ENCODE results near the gene CNTNAP2.

DNA sequence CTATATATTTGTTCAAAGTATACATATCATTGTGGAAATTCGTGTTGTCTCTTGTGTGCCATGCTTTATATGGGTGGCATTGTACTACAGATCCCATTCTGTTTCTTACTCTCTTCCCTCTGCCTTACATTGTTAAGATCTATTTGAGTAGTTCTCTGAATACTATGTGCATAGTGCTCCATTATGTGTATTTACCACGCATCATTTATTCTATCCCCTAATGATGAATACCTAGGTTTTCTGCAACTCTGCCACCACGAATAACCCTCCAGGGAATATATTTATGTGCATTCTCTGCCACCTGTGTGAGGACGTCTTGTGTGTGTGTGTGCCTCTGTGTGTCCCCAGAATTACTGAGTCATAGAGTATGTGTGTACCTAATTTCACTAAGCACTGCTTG, 2042.7 kb downstream of the CNTNAP2 start:
- TF ChIP-seq, protein P1, sequence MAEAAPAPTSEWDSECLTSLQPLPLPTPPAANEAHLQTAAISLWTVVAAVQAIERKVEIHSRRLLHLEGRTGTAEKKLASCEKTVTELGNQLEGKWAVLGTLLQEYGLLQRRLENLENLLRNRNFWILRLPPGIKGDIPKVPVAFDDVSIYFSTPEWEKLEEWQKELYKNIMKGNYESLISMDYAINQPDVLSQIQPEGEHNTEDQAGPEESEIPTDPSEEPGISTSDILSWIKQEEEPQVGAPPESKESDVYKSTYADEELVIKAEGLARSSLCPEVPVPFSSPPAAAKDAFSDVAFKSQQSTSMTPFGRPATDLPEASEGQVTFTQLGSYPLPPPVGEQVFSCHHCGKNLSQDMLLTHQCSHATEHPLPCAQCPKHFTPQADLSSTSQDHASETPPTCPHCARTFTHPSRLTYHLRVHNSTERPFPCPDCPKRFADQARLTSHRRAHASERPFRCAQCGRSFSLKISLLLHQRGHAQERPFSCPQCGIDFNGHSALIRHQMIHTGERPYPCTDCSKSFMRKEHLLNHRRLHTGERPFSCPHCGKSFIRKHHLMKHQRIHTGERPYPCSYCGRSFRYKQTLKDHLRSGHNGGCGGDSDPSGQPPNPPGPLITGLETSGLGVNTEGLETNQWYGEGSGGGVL (tag by site-specific recombination; IDR thresholded peaks at IDR 0.05): no peak
- TF ChIP-seq CTCF (tag by site-specific recombination; IDR thresholded peaks at IDR 0.05): no peak
- TF ChIP-seq ZBTB48 (tag by site-specific recombination; IDR thresholded peaks at IDR 0.05): no peak
- TF ChIP-seq ZBTB21 (tag by site-specific recombination; IDR thresholded peaks at IDR 0.05): no peak
- no peak for TF ChIP-seq SP7 (tag by site-specific recombination; IDR thresholded peaks at IDR 0.05)
- TF ChIP-seq, protein P2, sequence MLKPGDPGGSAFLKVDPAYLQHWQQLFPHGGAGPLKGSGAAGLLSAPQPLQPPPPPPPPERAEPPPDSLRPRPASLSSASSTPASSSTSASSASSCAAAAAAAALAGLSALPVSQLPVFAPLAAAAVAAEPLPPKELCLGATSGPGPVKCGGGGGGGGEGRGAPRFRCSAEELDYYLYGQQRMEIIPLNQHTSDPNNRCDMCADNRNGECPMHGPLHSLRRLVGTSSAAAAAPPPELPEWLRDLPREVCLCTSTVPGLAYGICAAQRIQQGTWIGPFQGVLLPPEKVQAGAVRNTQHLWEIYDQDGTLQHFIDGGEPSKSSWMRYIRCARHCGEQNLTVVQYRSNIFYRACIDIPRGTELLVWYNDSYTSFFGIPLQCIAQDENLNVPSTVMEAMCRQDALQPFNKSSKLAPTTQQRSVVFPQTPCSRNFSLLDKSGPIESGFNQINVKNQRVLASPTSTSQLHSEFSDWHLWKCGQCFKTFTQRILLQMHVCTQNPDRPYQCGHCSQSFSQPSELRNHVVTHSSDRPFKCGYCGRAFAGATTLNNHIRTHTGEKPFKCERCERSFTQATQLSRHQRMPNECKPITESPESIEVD (tag by site-specific recombination; IDR thresholded peaks at IDR 0.05): no peak
- no peak for TF ChIP-seq ZNF280C (tag by site-specific recombination; IDR thresholded peaks at IDR 0.05)
